Activated CD4-positive, alpha-beta T cell treated with anti-CD3 and anti-CD28 coated beads for 48 hours (primary cell): ENCODE results near the gene FNIP1.
"Not testable (repeated sequence)": the region's sequence is repeated elsewhere in the genome, so short reads cannot be mapped to it uniquely, and the experiment has no call there.

Source experiments
- DNase-seq: peaks from one replicate; pipeline ENCODE4 v3.0.0-alpha.2; 2020

Gene FNIP1

DNA sequence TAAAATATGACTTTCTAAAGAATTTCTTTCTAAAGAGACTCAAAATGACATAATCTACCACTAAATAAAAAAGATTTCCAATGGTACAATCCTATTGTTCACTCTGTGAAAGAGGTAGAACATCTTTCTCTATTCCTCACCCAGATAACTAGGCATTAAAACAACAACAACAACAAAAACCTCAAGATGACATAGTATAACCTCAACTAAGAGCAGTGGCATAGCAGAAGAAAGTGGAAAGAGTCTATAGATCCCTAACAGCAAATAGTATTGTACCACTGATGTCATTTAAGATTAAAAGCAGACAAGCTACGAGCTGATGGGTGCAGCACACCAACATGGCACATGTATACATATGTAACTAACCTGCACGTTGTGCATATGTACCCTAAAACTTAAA is 191.7 kb downstream of the FNIP1 start:
- DNase-seq: no peak

DNA sequence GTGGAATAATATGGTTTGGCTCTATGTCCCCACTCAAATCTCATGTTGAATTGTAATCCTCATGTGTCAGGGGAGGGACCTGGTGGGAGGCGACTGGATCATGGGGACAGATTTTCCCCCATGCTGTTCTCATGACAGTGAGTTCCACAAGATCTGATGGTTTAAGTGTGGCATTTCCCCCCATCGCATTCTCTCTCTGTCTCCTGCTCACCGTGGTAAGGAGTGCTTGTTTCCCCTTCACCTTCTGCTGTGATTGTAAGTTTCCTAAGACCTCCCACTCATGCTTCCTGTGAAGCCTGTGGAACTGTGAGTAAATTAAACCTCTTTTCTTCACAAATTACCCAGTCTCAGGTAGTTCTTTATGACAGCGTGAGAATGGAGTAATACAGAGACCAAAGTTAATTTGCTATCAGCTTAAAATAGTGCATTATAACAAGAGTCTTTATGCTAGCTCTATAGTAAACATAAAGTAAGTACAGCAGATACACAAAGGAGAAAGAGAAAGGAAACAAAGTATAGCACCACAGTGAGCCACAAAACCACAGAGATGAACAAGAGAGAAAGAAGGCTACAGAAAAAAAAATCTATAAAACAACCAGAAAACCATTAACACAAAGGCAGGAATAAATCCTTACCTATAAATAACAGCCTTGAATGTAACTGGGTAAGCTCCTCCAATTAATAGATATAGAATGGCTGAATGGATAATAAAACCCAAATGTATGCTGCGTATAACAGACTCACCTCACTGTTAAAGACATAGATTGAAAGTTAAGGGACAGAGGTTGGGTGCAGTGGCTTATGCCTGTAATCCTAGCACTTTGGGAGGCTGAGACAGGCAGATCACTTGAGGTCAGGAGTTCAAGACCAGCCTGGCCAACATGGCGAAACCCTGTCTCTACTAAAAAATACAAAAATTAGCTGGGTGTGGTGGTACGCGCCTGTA is 201.5 kb downstream of the FNIP1 start:
- peak; percentile 20 for DNase-seq

DNA sequence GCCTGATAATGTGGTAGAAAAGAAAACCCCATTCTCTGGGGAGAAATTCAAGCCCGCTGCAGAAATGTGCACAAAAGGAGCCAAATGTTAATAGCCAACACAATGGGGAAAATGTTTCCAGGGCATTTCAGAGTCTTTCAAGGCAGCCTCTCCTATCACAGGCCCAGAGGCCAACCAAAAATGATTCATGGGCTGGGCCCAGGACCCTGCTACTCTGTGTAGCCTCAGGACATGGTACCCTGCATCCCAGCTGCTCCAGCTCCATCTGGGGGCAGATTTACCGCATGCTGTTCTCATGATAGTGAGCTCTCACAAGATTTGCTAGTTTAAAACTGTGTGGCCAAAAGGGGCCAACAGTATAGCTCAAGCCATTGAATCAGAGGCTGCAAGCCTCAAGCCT is 202.9 kb downstream of the FNIP1 start:
- no peak for DNase-seq

DNA sequence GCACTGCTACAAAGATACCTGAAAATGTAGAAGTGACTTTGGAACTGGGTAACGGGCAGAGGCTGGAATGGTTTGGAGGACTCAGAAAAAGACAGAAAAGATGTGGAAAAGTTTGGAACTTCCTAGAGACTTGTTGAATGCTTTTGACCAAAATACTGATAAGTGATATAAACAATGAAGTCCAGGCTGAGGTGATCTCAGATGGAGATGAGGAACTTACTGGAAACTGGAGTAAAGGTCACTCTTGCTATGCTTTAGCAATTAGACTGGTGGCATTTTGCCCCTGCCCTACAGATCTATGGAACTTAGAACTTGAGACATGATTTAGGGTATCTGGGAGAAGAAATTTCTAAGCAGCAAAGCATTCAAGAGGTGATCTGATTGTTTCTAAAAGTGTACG is 203.4 kb downstream of the FNIP1 start:
- DNase-seq: not testable (repeated sequence)
